Left ventricle myocardium superior (tissue), 1 donor: Measurements from ENCODE around the gene SLC39A8. TPM values are rescaled to one million over a fixed set of nuclear protein-coding genes. Genes with fewer than 3 reads are reported as not detected.
"Not testable (repeated sequence)": the region's sequence is repeated elsewhere in the genome, so short reads cannot be mapped to it uniquely, and the experiment has no call there.

Source experiments
- ATAC-seq: fragments of 200-7000 bp; cut with Tn5 transposase; one replicate; pipeline ENCODE4 v1.9.1; 2020; ENCODE audit warnings: mild to moderate bottlenecking, moderate library complexity
- DNase-seq: peaks from one replicate; pipeline ENCODE4 v3.0.0-alpha.2; 2020
- intact Hi-C: fragments of 100-400 bp; cut with micrococcal nuclease; formaldehyde crosslinking; loops from one replicate; pipeline ENCODE4 v1.11.0; 2022
- total RNA-seq: library from RNA; stranded (reverse); fragmentation: NEBNext Ultra II Directional; extraction: Animal tissue kit (Norgen Biotek cat#: 25700); gene quantifications from one replicate; pipeline ENCODE4 v1.2.1, GENCODE V29; 2021
- donor health status: DM: no; HTN: yes; CAD: no; lungs with severe emphysema.

The SLC39A8 gene
- total RNA-seq, 1 donor from 2014 or later: 5.0 TPM

- intact Hi-C loops: no loop called here
- DNase-seq: no peak
- ATAC-seq: no peak
Measured at GRCh38 chr4:102311407-102311806, 33.9 kb downstream of the SLC39A8 start.

GRCh38 chr4:102308032-102308799, 37.1 kb downstream of the SLC39A8 start:
- ATAC-seq: no peak
- intact Hi-C loops: no loop called here
- DNase-seq: no peak

GRCh38 chr4:102305666-102306065, 39.6 kb downstream of the SLC39A8 start:
- intact Hi-C loops: no loop called here
- no peak for ATAC-seq
- no peak for DNase-seq

- DNase-seq (no peak), ATAC-seq (no peak)
- intact Hi-C loops: no loop called here
Measured at GRCh38 chr4:102302762-102303161, 42.5 kb downstream of the SLC39A8 start.

- intact Hi-C loops: no loop called here
- DNase-seq (no peak), ATAC-seq (no peak)
Measured at GRCh38 chr4:102301167-102301566, 44.1 kb downstream of the SLC39A8 start.

GRCh38 chr4:102299354-102300107, 45.8 kb downstream of the SLC39A8 start:
- intact Hi-C loops: no loop called here
- DNase-seq (no peak), ATAC-seq (peak; percentile 62)

GRCh38 chr4:102298716-102299115, 46.6 kb downstream of the SLC39A8 start:
- DNase-seq (no peak), ATAC-seq (no peak)
- intact Hi-C loops: no loop called here

GRCh38 chr4:102295153-102295862, 50.0 kb downstream of the SLC39A8 start:
- ATAC-seq (no peak), DNase-seq (no peak)
- intact Hi-C loops: no loop called here

- ATAC-seq (no peak), DNase-seq (no peak)
- intact Hi-C loops: no loop called here
Measured at GRCh38 chr4:102288497-102288896, 56.8 kb downstream of the SLC39A8 start.

- intact Hi-C loops: no loop called here
- DNase-seq (no peak), ATAC-seq (no peak)
Measured at GRCh38 chr4:102285831-102286230, 59.5 kb downstream of the SLC39A8 start.

- DNase-seq: no peak
- intact Hi-C loops: no loop called here
Measured at GRCh38 chr4:102281171-102281839, 64.0 kb downstream of the SLC39A8 start.

GRCh38 chr4:102273317-102273716, 72.0 kb downstream of the SLC39A8 start:
- DNase-seq, ATAC-seq, intact Hi-C loops: not testable (repeated sequence)

More at GRCh38 chr4:102281171-102281839, 64.0 kb downstream of the SLC39A8 start:
- ATAC-seq: no peak

- DNase-seq (no peak), ATAC-seq (no peak)
- intact Hi-C loops: no loop called here
Measured at GRCh38 chr4:102272318-102272717, 73.0 kb downstream of the SLC39A8 start.

- intact Hi-C loops: no loop called here
- DNase-seq (no peak), ATAC-seq (no peak)
Measured at GRCh38 chr4:102268355-102268754, 76.9 kb downstream of the SLC39A8 start.

GRCh38 chr4:102263024-102263787, 82.1 kb downstream of the SLC39A8 start:
- DNase-seq (no peak), ATAC-seq (no peak)
- intact Hi-C loops: no loop called here

- intact Hi-C loops: no loop called here
- ATAC-seq: no peak
- no peak for DNase-seq
Measured at GRCh38 chr4:102259702-102260101, 85.6 kb downstream of the SLC39A8 start.

- intact Hi-C loops: no loop called here
Measured at GRCh38 chr4:102259081-102259480, 86.2 kb downstream of the SLC39A8 start.

GRCh38 chr4:102256321-102256720, 89.0 kb downstream of the SLC39A8 start:
- no peak for ATAC-seq
- no peak for DNase-seq
- intact Hi-C loops: no loop called here

More at GRCh38 chr4:102259081-102259480, 86.2 kb downstream of the SLC39A8 start:
- DNase-seq: no peak
- ATAC-seq: no peak

- ATAC-seq (no peak), DNase-seq (no peak)
- intact Hi-C loops: no loop called here
Measured at GRCh38 chr4:102253860-102254259, 91.4 kb downstream of the SLC39A8 start.
